Vagina (tissue), 2 donors: ENCODE results near the gene GLI3.

Experiments
- POLR2AphosphoS5 ChIP-seq, 2 donors: sonication (generic); formaldehyde crosslinking; IDR thresholded peaks; one replicate each; pipeline ENCODE4 v1.9.0; 2017; ENCODE audit warnings: antibody characterized with exemption in 2 of 2, mild to moderate bottlenecking in 2 of 2, low read depth in 1 of 2; ENCODE audit not compliant: insufficient read depth in 1 of 2
- TF ChIP-seq, protein P1 (sequence below), 3 experiments: fragments of 450-650 bp in 2 of 3; fragments of 200-600 bp in 1 of 3; sonication (generic) in 1 of 3; IDR thresholded peaks; one replicate each; pipeline ENCODE4 v1.5.1; 2017 to 2019; ENCODE audit warnings: antibody characterized with exemption in 3 of 3, mild to moderate bottlenecking in 2 of 3, moderate library complexity in 2 of 3

DNA sequence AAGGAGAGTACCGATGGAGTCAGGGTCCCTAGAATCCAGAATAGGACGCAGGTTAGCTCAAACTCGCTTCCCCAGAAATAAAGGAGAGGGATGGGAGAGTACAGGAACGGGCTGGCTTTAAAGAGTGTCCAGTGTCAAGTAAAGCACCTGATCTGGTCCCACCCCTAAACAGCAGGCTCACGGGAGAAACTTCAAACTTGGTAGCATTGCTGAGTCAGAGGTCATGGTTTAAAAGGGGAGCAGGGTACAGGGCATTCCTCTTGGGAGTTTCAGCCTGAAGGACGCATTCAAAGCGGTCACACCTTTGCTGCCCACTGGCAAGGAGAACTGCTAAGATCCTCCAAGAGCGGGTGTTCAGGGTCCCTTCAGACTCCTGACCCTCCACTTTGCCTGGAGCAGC, 140.7 kb downstream of the GLI3 start:
- TF ChIP-seq, protein P1, sequence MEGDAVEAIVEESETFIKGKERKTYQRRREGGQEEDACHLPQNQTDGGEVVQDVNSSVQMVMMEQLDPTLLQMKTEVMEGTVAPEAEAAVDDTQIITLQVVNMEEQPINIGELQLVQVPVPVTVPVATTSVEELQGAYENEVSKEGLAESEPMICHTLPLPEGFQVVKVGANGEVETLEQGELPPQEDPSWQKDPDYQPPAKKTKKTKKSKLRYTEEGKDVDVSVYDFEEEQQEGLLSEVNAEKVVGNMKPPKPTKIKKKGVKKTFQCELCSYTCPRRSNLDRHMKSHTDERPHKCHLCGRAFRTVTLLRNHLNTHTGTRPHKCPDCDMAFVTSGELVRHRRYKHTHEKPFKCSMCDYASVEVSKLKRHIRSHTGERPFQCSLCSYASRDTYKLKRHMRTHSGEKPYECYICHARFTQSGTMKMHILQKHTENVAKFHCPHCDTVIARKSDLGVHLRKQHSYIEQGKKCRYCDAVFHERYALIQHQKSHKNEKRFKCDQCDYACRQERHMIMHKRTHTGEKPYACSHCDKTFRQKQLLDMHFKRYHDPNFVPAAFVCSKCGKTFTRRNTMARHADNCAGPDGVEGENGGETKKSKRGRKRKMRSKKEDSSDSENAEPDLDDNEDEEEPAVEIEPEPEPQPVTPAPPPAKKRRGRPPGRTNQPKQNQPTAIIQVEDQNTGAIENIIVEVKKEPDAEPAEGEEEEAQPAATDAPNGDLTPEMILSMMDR (IDR thresholded peaks at IDR 0.05): no peak
- no peak for TF ChIP-seq POLR2AphosphoS5 (IDR thresholded peaks at IDR 0.05; ENCODE audit: insufficient read depth in 1 of 2, low read depth in 1 of 2)
